Measurements from ENCODE around the gene C14orf180. TPM values are rescaled to one million over a fixed set of nuclear protein-coding genes. Genes with fewer than 3 reads are reported as not detected.

Gene C14orf180
- total RNA-seq, 6 experiments from 2014 or later: 0.35 to 4.0 (median 1.9) TPM

DNA sequence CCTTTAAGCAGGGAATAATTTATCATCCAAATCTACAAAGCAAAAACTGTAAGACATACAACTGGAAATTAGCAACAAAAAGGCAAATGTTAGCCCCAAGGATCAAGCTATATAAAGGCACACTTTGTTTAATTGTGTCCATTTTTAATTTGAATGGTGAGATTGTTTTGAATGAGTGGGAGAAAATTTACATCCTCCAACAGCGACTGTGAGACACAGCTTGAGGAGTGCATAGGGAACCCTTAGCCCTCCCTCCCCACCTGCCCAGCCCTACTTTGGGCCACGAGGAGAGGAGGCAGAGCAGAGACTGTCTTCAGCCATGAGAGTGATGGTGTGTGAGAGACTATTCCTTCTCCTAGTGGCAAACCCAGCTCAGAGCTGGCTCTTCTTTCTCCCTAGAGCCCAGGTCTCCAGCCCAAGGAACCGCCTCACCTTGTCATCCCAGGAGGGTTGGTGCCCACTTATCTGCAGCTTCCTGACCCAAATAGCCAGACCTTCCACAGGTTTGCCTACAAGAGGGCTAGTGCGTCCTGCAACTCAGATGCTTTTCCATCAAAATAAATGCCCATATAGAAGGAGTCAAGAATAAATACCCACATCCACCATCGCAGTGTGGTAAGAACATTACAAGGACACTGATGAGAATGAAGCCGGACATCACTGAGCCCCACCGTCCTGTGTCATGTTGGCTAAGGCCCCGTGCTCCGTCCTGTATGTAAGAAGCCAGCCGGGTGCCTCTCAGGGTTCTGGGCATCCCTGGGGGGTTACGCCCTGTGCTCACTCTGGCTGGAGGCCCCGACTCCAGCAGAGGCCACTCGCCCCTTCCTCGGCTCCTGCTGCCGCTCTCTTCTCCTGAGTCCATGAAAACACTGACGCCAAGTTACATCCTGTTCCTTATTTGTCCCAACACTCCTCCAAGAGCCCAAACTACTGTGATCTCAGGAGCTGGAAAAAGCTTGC lies 36.4 kb upstream of the C14orf180 start:
- H3K36me3 ChIP-seq: no peaks in the 10 kb centered on the region
- no peak overlapping the region for H3K4me3 ChIP-seq
- ATAC-seq (no peak), DNase-seq (peak in 1 of 3 donors; percentile 37)
- intact Hi-C loops (cut with DNase I): no loop called here
- H3K27me3 ChIP-seq: no peaks in the 10 kb centered on the region
- no peaks in the 10 kb centered on the region for H3K9me3 ChIP-seq
- no peak for TF ChIP-seq POLR2A (IDR thresholded peaks at IDR 0.05)
- TF ChIP-seq, protein P1, sequence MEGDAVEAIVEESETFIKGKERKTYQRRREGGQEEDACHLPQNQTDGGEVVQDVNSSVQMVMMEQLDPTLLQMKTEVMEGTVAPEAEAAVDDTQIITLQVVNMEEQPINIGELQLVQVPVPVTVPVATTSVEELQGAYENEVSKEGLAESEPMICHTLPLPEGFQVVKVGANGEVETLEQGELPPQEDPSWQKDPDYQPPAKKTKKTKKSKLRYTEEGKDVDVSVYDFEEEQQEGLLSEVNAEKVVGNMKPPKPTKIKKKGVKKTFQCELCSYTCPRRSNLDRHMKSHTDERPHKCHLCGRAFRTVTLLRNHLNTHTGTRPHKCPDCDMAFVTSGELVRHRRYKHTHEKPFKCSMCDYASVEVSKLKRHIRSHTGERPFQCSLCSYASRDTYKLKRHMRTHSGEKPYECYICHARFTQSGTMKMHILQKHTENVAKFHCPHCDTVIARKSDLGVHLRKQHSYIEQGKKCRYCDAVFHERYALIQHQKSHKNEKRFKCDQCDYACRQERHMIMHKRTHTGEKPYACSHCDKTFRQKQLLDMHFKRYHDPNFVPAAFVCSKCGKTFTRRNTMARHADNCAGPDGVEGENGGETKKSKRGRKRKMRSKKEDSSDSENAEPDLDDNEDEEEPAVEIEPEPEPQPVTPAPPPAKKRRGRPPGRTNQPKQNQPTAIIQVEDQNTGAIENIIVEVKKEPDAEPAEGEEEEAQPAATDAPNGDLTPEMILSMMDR (IDR thresholded peaks at IDR 0.05): no peak
- H3K27ac ChIP-seq: no peak overlapping the region
- WGBS (ENCODE audit: insufficient coverage, low coverage, low lambda C conversion rate, missing lambda C conversion rate): 57% methylated on average over 5 of the region's 16 CpGs
- no peaks in the 10 kb centered on the region for H3K4me1 ChIP-seq

DNA sequence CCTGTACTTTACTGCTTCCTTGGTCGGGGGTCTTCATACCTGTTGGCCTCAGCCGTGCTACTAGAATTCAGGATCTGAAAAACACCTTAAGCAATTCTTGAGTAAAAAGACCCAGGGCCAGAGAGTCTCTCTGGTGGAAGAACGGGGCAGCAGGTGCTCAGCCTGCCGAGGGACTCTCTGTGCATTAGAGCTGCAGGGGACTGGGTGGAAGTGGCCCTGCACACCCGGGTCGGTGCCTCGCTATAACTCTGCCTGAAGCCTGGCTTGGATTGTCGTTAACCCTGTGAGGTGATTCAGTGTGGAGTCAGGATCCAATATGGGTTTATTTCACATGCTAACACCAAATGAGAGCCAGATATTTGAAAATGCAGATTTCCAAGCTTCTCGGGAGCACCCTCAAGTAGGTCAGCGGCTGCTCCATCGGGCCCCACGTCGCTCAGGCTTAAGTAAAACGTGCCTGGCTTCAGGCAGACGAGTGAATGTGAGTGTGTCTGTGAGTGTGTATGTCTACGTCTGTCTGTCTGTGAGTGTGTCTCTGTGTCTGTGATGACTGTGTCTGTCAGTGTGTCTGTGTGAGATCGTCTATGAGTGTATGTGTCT lies 35.1 kb upstream of the C14orf180 start:
- no peak for DNase-seq
- H3K9me3 ChIP-seq: no peaks in the 10 kb centered on the region
- no CpG with 5 or more reads among the region's 17 CpGs for WGBS (ENCODE audit: insufficient coverage, low coverage, low lambda C conversion rate, missing lambda C conversion rate)
- ATAC-seq: no peak
- H3K27ac ChIP-seq: no peak overlapping the region
- intact Hi-C loops (cut with DNase I): no loop called here
- no peak for TF ChIP-seq POLR2A (IDR thresholded peaks at IDR 0.05)
- TF ChIP-seq, protein P1 (IDR thresholded peaks at IDR 0.05): no peak
- no peak overlapping the region for H3K4me3 ChIP-seq
- no peaks in the 10 kb centered on the region for H3K4me1 ChIP-seq
- H3K27me3 ChIP-seq: no peaks in the 10 kb centered on the region
- H3K36me3 ChIP-seq: no peaks in the 10 kb centered on the region

DNA sequence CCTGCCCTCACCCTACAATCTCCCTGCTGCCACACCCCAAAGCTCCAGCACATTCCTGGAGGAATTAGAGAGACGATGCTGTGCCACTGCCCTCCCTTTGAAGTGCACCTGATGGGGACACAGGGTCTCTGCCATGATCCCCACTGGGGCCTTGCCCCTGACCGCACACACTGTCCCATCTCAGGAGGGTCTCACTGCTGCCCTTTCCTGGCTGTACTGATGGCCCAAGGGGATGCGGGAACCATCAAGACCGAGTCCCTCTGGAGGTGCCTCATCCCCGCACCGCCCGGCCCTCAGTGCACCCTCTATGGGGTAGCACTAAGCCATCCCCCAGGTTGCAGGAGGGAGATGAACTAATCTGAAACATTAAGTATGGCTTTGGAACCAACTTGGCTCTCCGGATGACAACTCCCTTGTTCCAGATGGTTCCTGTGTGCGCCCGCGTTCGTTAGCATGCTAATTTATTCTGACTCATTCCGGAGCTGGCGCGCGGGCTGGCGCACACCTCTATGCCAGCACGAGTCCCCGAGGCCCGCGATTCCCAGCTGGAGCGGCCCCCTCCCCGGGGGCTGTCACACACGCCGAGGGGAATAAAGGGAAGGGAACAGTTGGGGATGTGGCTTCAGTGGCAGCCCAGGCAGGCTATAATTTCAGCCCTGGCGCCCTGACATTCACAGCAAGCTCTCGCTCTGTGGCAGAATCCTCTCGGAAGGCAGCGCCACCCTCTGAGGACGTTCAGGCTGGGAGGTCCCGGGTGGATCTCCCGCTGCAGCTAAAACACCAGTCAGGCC lies 34.2 kb upstream of the C14orf180 start:
- ATAC-seq (no peak), DNase-seq (peak in 1 of 3 donors; percentile 35)
- 42% methylated on average over 17 of the region's 32 CpGs for WGBS (ENCODE audit: insufficient coverage, low coverage, low lambda C conversion rate, missing lambda C conversion rate)
- intact Hi-C loops (cut with DNase I): no loop called here
- Histone ChIP-seq H3K9me3 (no peaks in the 10 kb centered on the region), H3K4me1 (no peaks in the 10 kb centered on the region), H3K27me3 (no peaks in the 10 kb centered on the region), H3K36me3 (no peaks in the 10 kb centered on the region), H3K4me3 (no peak overlapping the region), H3K27ac (no peak overlapping the region)
- TF ChIP-seq POLR2A (IDR thresholded peaks at IDR 0.05): no peak
- TF ChIP-seq, protein P1 (IDR thresholded peaks at IDR 0.05): no peak

DNA sequence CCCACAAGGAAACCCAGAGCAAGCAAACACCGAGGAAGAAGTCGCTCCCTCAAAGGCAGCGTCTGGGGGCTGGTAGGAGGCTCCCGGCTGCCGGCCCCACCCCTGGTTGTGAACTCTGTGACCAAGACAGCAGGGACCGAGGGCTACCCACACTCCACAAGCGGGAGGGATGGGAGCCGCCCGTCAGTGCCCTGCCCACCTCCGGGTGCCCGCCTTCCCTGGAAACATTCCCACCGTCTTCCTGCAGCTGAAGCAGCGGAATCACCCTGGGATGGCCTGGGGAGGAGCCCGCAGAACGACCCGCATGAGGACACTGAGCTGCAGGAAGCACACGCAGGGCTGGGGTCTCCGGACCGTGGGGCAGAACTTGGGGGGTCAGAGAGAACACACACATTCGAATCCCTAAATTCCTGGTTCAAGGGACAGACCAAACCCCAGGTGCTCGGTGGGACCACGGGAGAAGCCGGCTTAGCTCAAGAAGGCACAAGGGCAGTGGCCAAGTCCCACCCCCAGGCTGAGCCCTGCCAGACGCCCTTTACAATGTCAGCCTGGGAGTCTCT lies 33.5 kb upstream of the C14orf180 start:
- H3K4me1 ChIP-seq: no peaks in the 10 kb centered on the region
- H3K36me3 ChIP-seq: no peaks in the 10 kb centered on the region
- no peaks in the 10 kb centered on the region for H3K9me3 ChIP-seq
- intact Hi-C loops (cut with DNase I): no loop called here
- no peak for TF ChIP-seq POLR2A (IDR thresholded peaks at IDR 0.05)
- TF ChIP-seq, protein P1 (IDR thresholded peaks at IDR 0.05): no peak
- ATAC-seq (peak; percentile 14 to 44 (median 39)), DNase-seq (peak in 2 of 3 donors; percentile 43 to 45)
- no peaks in the 10 kb centered on the region for H3K27me3 ChIP-seq
- WGBS (ENCODE audit: insufficient coverage, low coverage, low lambda C conversion rate, missing lambda C conversion rate): 30% methylated on average over 7 of the region's 24 CpGs
- no peak overlapping the region for H3K27ac ChIP-seq
- H3K4me3 ChIP-seq: no peak overlapping the region

Measured in right lobe of liver (tissue), 6 donors.